CD14-positive monocyte (primary cell): ENCODE results near the gene MGLL. TPM values are rescaled to one million over a fixed set of nuclear protein-coding genes. Genes with fewer than 3 reads are reported as not detected.

Experiments
- DNase-seq, 3 donors: peaks; one replicate each; pipeline ENCODE4 v3.0.0-alpha.2; 2011 to 2022
- H2AFZ ChIP-seq: 2 replicates; pipeline ENCODE4 v1.6.0; 2012; ENCODE audit warnings: mild to moderate bottlenecking, low read depth, low read length, inconsistent platforms; ENCODE audit not compliant: insufficient read depth, poor library complexity, severe bottlenecking
- H3K27ac ChIP-seq, 2 donors: 1 replicate in 1 of 2; 2 replicates in 1 of 2; pipeline ENCODE4 v1.5.1; 2012 to 2013; ENCODE audit warnings: low read length in 2 of 2, control low read depth in 1 of 2, inconsistent platforms in 1 of 2, low read depth in 1 of 2, mild to moderate bottlenecking in 1 of 2
- H3K27me3 ChIP-seq, 2 donors: one replicate each; pipeline versions ENCODE4 v1.6.0 to v1.6.1; 2011 to 2013; ENCODE audit warnings: low read length in 2 of 2; ENCODE audit not compliant: control insufficient read depth in 2 of 2, insufficient read depth in 2 of 2
- H3K36me3 ChIP-seq, 2 donors: replicated peaks in 1 of 2; 1 replicate in 1 of 2; 2 replicates in 1 of 2; pipeline versions ENCODE4 v1.5.1 to v1.6.1; 2012 to 2013; ENCODE audit warnings: low read length in 2 of 2, control low read depth in 1 of 2, inconsistent platforms in 1 of 2, mild to moderate bottlenecking in 1 of 2; ENCODE audit not compliant: insufficient read depth in 2 of 2, control insufficient read depth in 1 of 2
- H3K4me1 ChIP-seq, 2 donors: 1 replicate in 1 of 2; 2 replicates in 1 of 2; pipeline versions ENCODE4 v1.5.1 to v1.6.1; 2012 to 2013; ENCODE audit warnings: low read length in 2 of 2, control low read depth in 1 of 2, inconsistent platforms in 1 of 2, mild to moderate bottlenecking in 1 of 2, moderate library complexity in 1 of 2; ENCODE audit not compliant: insufficient read depth in 2 of 2, control insufficient read depth in 1 of 2
- H3K4me2 ChIP-seq: replicated peaks from 2 replicates; pipeline ENCODE3; 2012; ENCODE audit warnings: low read length, moderate library complexity, mild to moderate bottlenecking; ENCODE audit not compliant: poor library complexity, severe bottlenecking; ENCODE audit errors: extremely low read depth
- H3K4me3 ChIP-seq, 3 experiments: fragments of 200-600 bp in 1 of 3; sonication (generic) in 1 of 3; replicated peaks in 1 of 3; 1 replicate in 2 of 3; 2 replicates in 1 of 3; pipeline ENCODE4 v1.5.1; 2011 to 2013; ENCODE audit warnings: low read length in 3 of 3, mild to moderate bottlenecking in 3 of 3, control low read depth in 2 of 3, low read depth in 2 of 3, inconsistent platforms in 1 of 3, moderate library complexity in 1 of 3
- H3K79me2 ChIP-seq: 2 replicates; pipeline ENCODE4 v1.6.0; 2012; ENCODE audit warnings: mild to moderate bottlenecking, control low read depth, inconsistent platforms, low read length, moderate library complexity; ENCODE audit not compliant: insufficient read depth
- H3K9ac ChIP-seq: 2 replicates; pipeline ENCODE4 v1.6.0; 2017; ENCODE audit warnings: low read length, mild to moderate bottlenecking; ENCODE audit not compliant: insufficient read depth, poor library complexity, severe bottlenecking
- H3K9me3 ChIP-seq, 2 donors: replicated peaks in 1 of 2; 1 replicate in 1 of 2; 2 replicates in 1 of 2; pipeline versions ENCODE4 v1.5.1 to v1.6.1; 2012 to 2013; ENCODE audit warnings: low read length in 2 of 2, control low read depth in 1 of 2; ENCODE audit not compliant: control insufficient read depth in 1 of 2, insufficient read depth in 1 of 2
- H4K20me1 ChIP-seq: 2 replicates; pipeline ENCODE4 v1.6.0; 2012; ENCODE audit warnings: mild to moderate bottlenecking, low read length, control low read depth, moderate library complexity; ENCODE audit not compliant: insufficient read depth
- H3K27ac Mint-ChIP-seq, 7 donors: one replicate each; pipeline ENCODE4 v1.8.0; 2020; ENCODE audit warnings: mild to moderate bottlenecking in 7 of 7, mixed read lengths in 7 of 7, moderate library complexity in 6 of 7, inconsistent platforms in 2 of 7
- H3K27me3 Mint-ChIP-seq, 3 donors: one replicate each; pipeline ENCODE4 v1.8.0; 2021 to 2022; ENCODE audit warnings: low read depth in 3 of 3, mild to moderate bottlenecking in 3 of 3, mixed read lengths in 3 of 3, moderate library complexity in 3 of 3, inconsistent platforms in 1 of 3
- H3K36me3 Mint-ChIP-seq, 2 donors: one replicate each; pipeline ENCODE4 v1.8.0; 2020; ENCODE audit warnings: mixed read lengths in 2 of 2, inconsistent platforms in 1 of 2, mild to moderate bottlenecking in 1 of 2
- H3K4me1 Mint-ChIP-seq: one replicate; pipeline ENCODE4 v1.8.0; 2020; ENCODE audit warnings: mild to moderate bottlenecking, mixed read lengths
- H3K4me3 Mint-ChIP-seq, 2 donors: one replicate each; pipeline ENCODE4 v1.8.0; 2020; ENCODE audit warnings: mild to moderate bottlenecking in 2 of 2, mixed read lengths in 2 of 2, moderate library complexity in 1 of 2
- H3K9me3 Mint-ChIP-seq, 7 donors: one replicate each; pipeline ENCODE4 v1.8.0; 2020 to 2022; ENCODE audit warnings: mixed read lengths in 7 of 7, mild to moderate bottlenecking in 6 of 7, moderate library complexity in 6 of 7, inconsistent platforms in 2 of 7
- WGBS: methylation state at CpG from one replicate; pipeline ENCODE4 v1.1.5; 2013; ENCODE audit warnings: missing lambda C conversion rate; ENCODE audit not compliant: insufficient coverage; 5-methylcytosine and 5-hydroxymethylcytosine counted together
- intact Hi-C, 2 donors: fragments of 100-400 bp; cut with micrococcal nuclease; formaldehyde crosslinking; loops; one replicate each; pipeline versions ENCODE4 v1.15.0 to v1.15.1; 2023
- polyA plus RNA-seq, 3 donors: library from polyadenylated mRNA; depleted of rRNA in 1 of 3; unstranded in 2 of 3; stranded (reverse) in 1 of 3; fragments of 300-500 nt in 2 of 3; fragments of >200 nt in 1 of 3; fragmentation: Illumina TruSeq in 2 of 3; gene quantifications; 1 replicate in 2 of 3; 2 replicates in 1 of 3; pipeline ENCODE4 v1.2.3, GENCODE V29; 2012 to 2021
- TF ChIP-seq, protein P1 (sequence below): fragments of 200-600 bp; IDR thresholded peaks from one replicate; pipeline ENCODE4 v1.8.0; 2022; ENCODE audit warnings: antibody characterized with exemption, mild to moderate bottlenecking

MGLL gene
- polyA plus RNA-seq, 3 donors, result 4.4 to 10.0 (median 6.4) TPM

DNA sequence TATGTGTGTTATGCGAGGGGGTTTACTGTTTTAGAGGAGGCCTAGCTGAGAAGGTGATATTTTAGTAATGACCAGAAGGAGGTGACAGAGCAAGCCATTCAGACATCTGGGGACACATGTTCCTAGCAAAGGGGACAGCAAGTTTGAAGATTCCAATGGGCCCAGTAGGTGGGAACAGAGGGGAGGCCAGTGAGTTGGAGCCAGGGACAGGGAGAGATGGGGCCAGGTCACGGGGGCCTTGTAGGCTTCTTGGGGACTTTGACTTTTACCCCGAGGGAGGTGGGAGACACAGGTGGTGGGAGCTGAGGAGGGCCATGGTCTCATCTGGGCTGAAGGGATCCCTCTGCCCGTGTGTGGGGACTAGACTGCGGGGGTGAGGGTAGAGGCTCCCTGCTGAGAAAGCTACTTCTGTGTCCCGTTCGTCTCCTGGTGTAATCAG lies 72.5 kb downstream of the MGLL start:
- peak in 1 of 3 donors; percentile 57 for DNase-seq
- peaks cover 0 to 1% (median 0%) of the 10 kb centered on the region in 7 donors for H3K9me3 Mint-ChIP-seq
- WGBS, result 71% methylated on average over 7 of the region's 7 CpGs
- TF ChIP-seq, protein P1, sequence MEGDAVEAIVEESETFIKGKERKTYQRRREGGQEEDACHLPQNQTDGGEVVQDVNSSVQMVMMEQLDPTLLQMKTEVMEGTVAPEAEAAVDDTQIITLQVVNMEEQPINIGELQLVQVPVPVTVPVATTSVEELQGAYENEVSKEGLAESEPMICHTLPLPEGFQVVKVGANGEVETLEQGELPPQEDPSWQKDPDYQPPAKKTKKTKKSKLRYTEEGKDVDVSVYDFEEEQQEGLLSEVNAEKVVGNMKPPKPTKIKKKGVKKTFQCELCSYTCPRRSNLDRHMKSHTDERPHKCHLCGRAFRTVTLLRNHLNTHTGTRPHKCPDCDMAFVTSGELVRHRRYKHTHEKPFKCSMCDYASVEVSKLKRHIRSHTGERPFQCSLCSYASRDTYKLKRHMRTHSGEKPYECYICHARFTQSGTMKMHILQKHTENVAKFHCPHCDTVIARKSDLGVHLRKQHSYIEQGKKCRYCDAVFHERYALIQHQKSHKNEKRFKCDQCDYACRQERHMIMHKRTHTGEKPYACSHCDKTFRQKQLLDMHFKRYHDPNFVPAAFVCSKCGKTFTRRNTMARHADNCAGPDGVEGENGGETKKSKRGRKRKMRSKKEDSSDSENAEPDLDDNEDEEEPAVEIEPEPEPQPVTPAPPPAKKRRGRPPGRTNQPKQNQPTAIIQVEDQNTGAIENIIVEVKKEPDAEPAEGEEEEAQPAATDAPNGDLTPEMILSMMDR, result peak; percentile 42
- intact Hi-C loops, result loop anchor here in 1 of 2 donors (5.0 kb wide), 1 partner anchor 53 kb away; no protein-coding TSS in a partner anchor
- H3K27ac Mint-ChIP-seq, result peak overlapping the region in 4 of 7 donors; percentile 16 to 79 (median 54)
- Histone ChIP-seq H4K20me1 (no peaks in the 10 kb centered on the region), H3K9me3 (no peaks in the 10 kb centered on the region), H3K4me2 (no peak overlapping the region), H3K27me3 (no peaks in the 10 kb centered on the region), H3K27ac (no peak overlapping the region), H3K4me3 (no peak overlapping the region), H3K9ac (no peak overlapping the region), H2AFZ (peak overlapping the region; percentile 46), H3K4me1 (peaks cover 30 to 33% of the 10 kb centered on the region in 2 donors), H3K36me3 (no peaks in the 10 kb centered on the region), H3K79me2 (no peaks in the 10 kb centered on the region)
- peak overlapping the region in 1 of 2 donors; percentile 18 for H3K4me3 Mint-ChIP-seq
- peaks cover 0 to 14% of the 10 kb centered on the region in 2 donors for H3K36me3 Mint-ChIP-seq
- H3K27me3 Mint-ChIP-seq, result peaks cover 3 to 10% (median 3%) of the 10 kb centered on the region in 3 donors
- H3K4me1 Mint-ChIP-seq, result peaks cover 43% of the 10 kb centered on the region

DNA sequence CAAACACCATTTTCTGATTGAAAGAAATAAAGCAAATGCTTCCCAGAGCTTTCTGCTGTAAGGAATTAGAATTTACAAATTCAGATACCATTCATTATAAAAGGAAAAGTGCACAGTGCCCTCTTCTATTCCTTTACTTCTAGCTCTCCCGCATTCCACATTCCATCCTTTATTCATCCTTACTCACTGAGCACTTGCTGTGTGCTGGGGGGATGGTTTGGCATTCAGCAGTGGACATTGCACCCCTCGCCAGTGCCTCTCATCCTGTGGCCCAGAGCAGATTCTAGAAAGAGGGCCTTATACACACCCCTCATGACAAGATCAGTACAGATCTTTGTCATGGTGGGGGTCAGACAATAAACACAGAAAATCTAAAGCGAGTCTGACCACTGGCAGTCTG lies 73.0 kb downstream of the MGLL start:
- Histone ChIP-seq H3K9ac (no peak overlapping the region), H2AFZ (no peak overlapping the region), H3K27me3 (no peaks in the 10 kb centered on the region), H3K36me3 (no peaks in the 10 kb centered on the region), H3K9me3 (no peaks in the 10 kb centered on the region), H3K27ac (no peak overlapping the region), H3K4me2 (no peak overlapping the region), H3K4me3 (no peak overlapping the region), H4K20me1 (no peaks in the 10 kb centered on the region), H3K79me2 (no peaks in the 10 kb centered on the region), H3K4me1 (peaks cover 25 to 29% of the 10 kb centered on the region in 2 donors)
- TF ChIP-seq, protein P1, result no peak
- Mint-ChIP-seq H3K4me1 (peaks cover 38% of the 10 kb centered on the region), H3K27me3 (peaks cover 3 to 10% (median 3%) of the 10 kb centered on the region in 3 donors), H3K27ac (peak overlapping the region in 3 of 7 donors; percentile 34 to 73 (median 69)), H3K9me3 (peaks cover 0 to 1% (median 0%) of the 10 kb centered on the region in 7 donors), H3K36me3 (peaks cover 0 to 14% of the 10 kb centered on the region in 2 donors), H3K4me3 (no peak overlapping the region)
- DNase-seq, result no peak
- 100% methylated on average over 1 of the region's 3 CpGs for WGBS
- intact Hi-C loops, result no loop called here
